Fibroblast of lung (primary cell): ENCODE data around the gene HYKK. TPM values are rescaled to one million over a fixed set of nuclear protein-coding genes. Genes with fewer than 3 reads are reported as not detected.

Experiments
- DNase-seq, 2 donors: peaks; one replicate each; pipeline versions ENCODE4 v3.0.0 to v3.0.0-alpha.2; 2010; ENCODE audit warnings: low read depth in 2 of 2
- H2AFZ ChIP-seq: 2 replicates; pipeline ENCODE4 v1.5.1; 2012; ENCODE audit warnings: low read length, control low read depth, inconsistent platforms
- H3K27ac ChIP-seq: 2 replicates; pipeline ENCODE4 v1.5.1; 2011; ENCODE audit warnings: low read length, control low read depth; ENCODE audit not compliant: insufficient read depth
- H3K27me3 ChIP-seq: 2 replicates; pipeline ENCODE4 v1.5.1; 2011; ENCODE audit warnings: mild to moderate bottlenecking, low read length; ENCODE audit not compliant: control insufficient read depth, insufficient read depth
- H3K36me3 ChIP-seq: 2 replicates; pipeline ENCODE4 v1.5.1; 2011; ENCODE audit warnings: low read length; ENCODE audit not compliant: control insufficient read depth, insufficient read depth
- H3K4me1 ChIP-seq: 2 replicates; pipeline ENCODE4 v1.5.1; 2011; ENCODE audit warnings: low read length; ENCODE audit not compliant: control insufficient read depth, insufficient read depth; ENCODE audit errors: extremely low read depth
- H3K4me2 ChIP-seq: 2 replicates; pipeline ENCODE4 v1.5.1; 2011; ENCODE audit warnings: low read length, control low read depth; ENCODE audit not compliant: insufficient read depth; ENCODE audit errors: extremely low read depth
- H3K4me3 ChIP-seq, 4 experiments: fragments of 200-600 bp in 1 of 4; sonication (generic) in 1 of 4; replicated peaks in 1 of 4; 2 replicates each; pipeline ENCODE4 v1.5.1; 2011 to 2016; ENCODE audit warnings: low read length in 4 of 4, low read depth in 3 of 4, mild to moderate bottlenecking in 3 of 4, control low read depth in 2 of 4, inconsistent platforms in 1 of 4, mixed read lengths in 1 of 4; ENCODE audit not compliant: insufficient read depth in 1 of 4; ENCODE audit errors: control extremely low read depth in 1 of 4
- H3K79me2 ChIP-seq: 2 replicates; pipeline ENCODE4 v1.5.1; 2012; ENCODE audit warnings: mild to moderate bottlenecking, low read length, inconsistent platforms; ENCODE audit not compliant: control insufficient read depth, insufficient read depth
- H3K9ac ChIP-seq: 2 replicates; pipeline ENCODE4 v1.5.1; 2011; ENCODE audit warnings: mild to moderate bottlenecking, low read length, control low read depth; ENCODE audit not compliant: insufficient read depth
- H3K9me3 ChIP-seq: 2 replicates; pipeline ENCODE4 v1.5.1; 2012; ENCODE audit warnings: low read depth, low read length; ENCODE audit not compliant: control insufficient read depth, insufficient read depth
- H4K20me1 ChIP-seq: 2 replicates; pipeline ENCODE4 v1.5.1; 2011; ENCODE audit warnings: low read length; ENCODE audit not compliant: control insufficient read depth, insufficient read depth; ENCODE audit errors: extremely low read depth
- CTCF ChIP-seq, 2 donors: IDR thresholded peaks in 1 of 2; conservative IDR thresholded peaks in 1 of 2; 1 replicate in 1 of 2; 2 replicates in 1 of 2; pipeline ENCODE4 v1.5.1; 2011 to 2012; ENCODE audit warnings: low read length in 2 of 2, control low read depth in 1 of 2, inconsistent platforms in 1 of 2, low read depth in 1 of 2, mild to moderate bottlenecking in 1 of 2
- EZH2 ChIP-seq: IDR thresholded peaks from 2 replicates; pipeline ENCODE4 v1.5.1; 2012; ENCODE audit warnings: low read length, control low read depth, mild to moderate bottlenecking; ENCODE audit errors: missing control alignments
- polyA plus RNA-seq, 2 donors: library from polyadenylated mRNA; depleted of rRNA in 1 of 2; stranded (reverse) in 1 of 2; unstranded in 1 of 2; fragments of >200 nt; gene quantifications; 2 replicates each; pipeline ENCODE4 v1.2.1, GENCODE V29; 2011 to 2012; ENCODE audit warnings: missing spikeins in 1 of 2
- total RNA-seq: library from RNA; depleted of rRNA; stranded (reverse); fragments of >200 nt; gene quantifications from 2 replicates; pipeline ENCODE4 v1.2.1, GENCODE V29; 2014

HYKK gene
- total and polyA plus RNA-seq, 2 donors (not counting 1 experiment from before 2014, with no cell fraction given): 2.0 to 3.6 TPM

DNA sequence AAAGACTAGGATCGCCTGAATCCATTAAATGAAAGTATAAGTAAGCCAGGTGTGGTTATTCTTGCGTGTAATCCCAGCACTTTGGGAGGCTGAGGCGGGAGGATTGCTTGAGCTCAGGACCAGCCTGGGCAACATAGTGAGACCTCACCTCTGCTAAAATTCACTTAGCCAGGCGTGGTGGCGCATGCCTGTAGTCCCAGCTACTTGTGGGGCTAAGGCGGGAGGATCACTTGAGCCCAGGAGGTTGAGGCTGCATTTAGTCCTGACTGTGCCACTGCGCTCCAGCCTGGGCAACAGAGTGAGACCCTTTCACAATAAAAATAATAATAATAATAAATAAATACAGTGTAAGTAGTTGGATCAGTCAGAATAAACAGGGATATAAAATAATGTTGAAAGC is 25.5 kb upstream of the HYKK start:
- no peak for DNase-seq
- no peaks in the 10 kb centered on the region for H3K79me2 ChIP-seq
- H3K4me3 ChIP-seq: no peak overlapping the region
- no peak overlapping the region for H3K27ac ChIP-seq
- no peak overlapping the region for H3K9ac ChIP-seq
- no peaks in the 10 kb centered on the region for H3K9me3 ChIP-seq
- H3K4me2 ChIP-seq: no peak overlapping the region
- H3K4me1 ChIP-seq: no peaks in the 10 kb centered on the region
- no peak for TF ChIP-seq EZH2
- no peak for TF ChIP-seq CTCF (conservative IDR thresholded peaks at IDR 0.05 in 1 of 2, IDR thresholded peaks at IDR 0.05 in 1 of 2; ENCODE audit: low read depth in 1 of 2, low read length in 2 of 2)
- peaks cover 5% of the 10 kb centered on the region for H3K36me3 ChIP-seq
- no peak overlapping the region for H2AFZ ChIP-seq
- H3K27me3 ChIP-seq: no peaks in the 10 kb centered on the region
- H4K20me1 ChIP-seq: no peaks in the 10 kb centered on the region

DNA sequence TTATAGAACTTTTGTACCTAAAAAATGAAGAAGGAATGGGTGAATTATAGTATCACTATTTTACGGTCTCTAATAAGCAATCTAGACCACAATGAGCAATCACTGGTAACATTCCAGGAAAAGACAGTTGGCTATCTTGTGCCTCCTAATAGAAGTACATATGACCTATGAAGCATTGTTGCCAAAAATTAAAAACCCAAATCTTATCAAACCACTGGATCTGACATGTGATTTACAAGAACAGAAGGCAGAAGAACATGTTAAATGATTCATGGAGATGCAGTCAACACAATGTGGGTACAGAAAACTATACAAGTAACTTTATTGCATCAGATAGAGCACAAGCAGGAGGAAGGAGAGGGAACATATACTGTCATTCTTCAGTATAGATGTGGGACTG is 14.5 kb upstream of the HYKK start:
- Histone ChIP-seq H3K4me1 (no peaks in the 10 kb centered on the region), H3K9me3 (no peaks in the 10 kb centered on the region), H3K4me3 (no peak overlapping the region), H3K79me2 (no peaks in the 10 kb centered on the region), H4K20me1 (no peaks in the 10 kb centered on the region), H3K9ac (no peak overlapping the region), H3K36me3 (peaks cover 7% of the 10 kb centered on the region), H2AFZ (no peak overlapping the region), H3K4me2 (no peak overlapping the region), H3K27ac (no peak overlapping the region), H3K27me3 (no peaks in the 10 kb centered on the region)
- TF ChIP-seq CTCF (conservative IDR thresholded peaks at IDR 0.05 in 1 of 2, IDR thresholded peaks at IDR 0.05 in 1 of 2; ENCODE audit: low read depth in 1 of 2, low read length in 2 of 2) (no peak), EZH2 (no peak)
- DNase-seq: peak; percentile 39 to 51

DNA sequence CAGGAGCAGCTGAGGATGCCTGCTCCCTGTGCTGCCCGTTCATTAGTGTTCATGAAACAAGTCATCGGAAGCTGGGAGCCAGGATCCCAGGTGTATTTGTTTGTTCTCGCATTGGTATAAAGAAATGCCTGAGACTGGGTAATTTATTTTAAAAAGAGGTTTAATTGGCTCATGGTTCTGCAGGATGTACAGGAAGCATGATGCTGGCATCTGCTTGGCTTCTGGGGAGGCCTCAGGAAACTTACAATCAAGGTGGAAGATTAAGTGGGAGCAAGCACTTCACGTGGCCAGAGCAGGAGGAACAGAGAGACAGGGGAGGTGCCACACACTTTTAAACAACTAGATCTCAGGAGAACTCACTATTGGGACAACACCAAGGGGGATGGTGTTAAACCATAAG is 5.5 kb upstream of the HYKK start:
- H3K27me3 ChIP-seq: no peaks in the 10 kb centered on the region

More for the DNA sequence above, 5.5 kb upstream of the HYKK start:
- no peak overlapping the region for H3K9ac ChIP-seq
- no peaks in the 10 kb centered on the region for H4K20me1 ChIP-seq
- TF ChIP-seq EZH2: no peak
- no peak for TF ChIP-seq CTCF (conservative IDR thresholded peaks at IDR 0.05 in 1 of 2, IDR thresholded peaks at IDR 0.05 in 1 of 2; ENCODE audit: low read depth in 1 of 2, low read length in 2 of 2)
- no peaks in the 10 kb centered on the region for H3K4me1 ChIP-seq
- no peak overlapping the region for H3K27ac ChIP-seq
- H2AFZ ChIP-seq: no peak overlapping the region
- H3K4me2 ChIP-seq: no peak overlapping the region
- no peak overlapping the region for H3K4me3 ChIP-seq
- H3K36me3 ChIP-seq: no peaks in the 10 kb centered on the region
- H3K9me3 ChIP-seq: no peaks in the 10 kb centered on the region
- no peaks in the 10 kb centered on the region for H3K79me2 ChIP-seq
- no peak for DNase-seq
